Measurements from ENCODE around the gene GIMAP8. TPM values are rescaled to one million over a fixed set of nuclear protein-coding genes. Genes with fewer than 3 reads are reported as not detected.
"Not testable (repeated sequence)": the region's sequence is repeated elsewhere in the genome, so short reads cannot be mapped to it uniquely, and the experiment has no call there.

Gene GIMAP8
- total RNA-seq, 2 experiments from 2014 or later, result 2.9 to 3.8 TPM

GRCh38 chr7:150481186-150481920 lies 30.9 kb downstream of the GIMAP8 start:
- Mint-ChIP-seq H3K4me3 (peak overlapping the region; percentile 84), H3K4me1 (ENCODE audit: low read depth) (peaks cover 95% of the 10 kb centered on the region), H3K9me3 (peaks cover 3% of the 10 kb centered on the region), H3K27me3 (no peaks in the 10 kb centered on the region), H3K27ac (peak overlapping the region; percentile 97), H3K36me3 (ENCODE audit: low read depth) (peaks cover 41% of the 10 kb centered on the region)
- no peak for TF ChIP-seq CTCF (IDR thresholded peaks at IDR 0.05)
- H3K27ac ChIP-seq (ENCODE audit: low read depth in 1 of 2, low read length in 2 of 2), result peak overlapping the region; percentile 92 to 95
- peaks cover 76% of the 10 kb centered on the region for H3K4me1 ChIP-seq (ENCODE audit: insufficient read depth, low read length)
- ChIA-PET CTCF (interaction anchor here (0.6 to 1.7 kb wide), 14 partner anchors 16 to 274 kb away, joined by 3 to 9 read pairs (median 4); partner anchors contain the start of genes GIMAP7 and GIMAP8), POLR2A (interaction anchor here (0.7 to 10.4 kb wide), 39 partner anchors 8 to 537 kb away, joined by 3 to 312 read pairs (median 5); partner anchors contain the start of genes GIMAP1, GIMAP2, GIMAP4 and GIMAP6)
- peaks cover 0 to 8% of the 10 kb centered on the region in 2 experiments for H3K9me3 ChIP-seq (ENCODE audit: control insufficient read depth in 1 of 2, insufficient read depth in 1 of 2, low read length in 2 of 2)
- H3K27me3 ChIP-seq (ENCODE audit: control insufficient read depth in 1 of 2, insufficient read depth in 2 of 2, low read length in 2 of 2), result no peaks in the 10 kb centered on the region
- ATAC-seq (ENCODE audit: poor library complexity) (peak; percentile 59), DNase-seq (peak; percentile 36 to 90 (median 58))
- intact Hi-C loops (cut with DNase I, micrococcal nuclease), result loop anchor here (1.0 to 2.0 kb wide), 3 partner anchors 21 to 34 kb away; partner anchors contain the start of gene GIMAP7 (in 1 of the 2)
- H3K4me3 ChIP-seq (ENCODE audit: low read length), result peak overlapping the region; percentile 20
- peaks cover 25% of the 10 kb centered on the region for H3K36me3 ChIP-seq (ENCODE audit: insufficient read depth, low read length)

- Mint-ChIP-seq H3K4me1 (ENCODE audit: low read depth) (peaks cover 93% of the 10 kb centered on the region), H3K27ac (peak overlapping the region; percentile 97), H3K27me3 (no peaks in the 10 kb centered on the region), H3K36me3 (ENCODE audit: low read depth) (peaks cover 39% of the 10 kb centered on the region), H3K4me3 (peak overlapping the region; percentile 84), H3K9me3 (no peaks in the 10 kb centered on the region)
- Histone ChIP-seq H3K4me1 (ENCODE audit: insufficient read depth, low read length) (peaks cover 75% of the 10 kb centered on the region), H3K9me3 (ENCODE audit: control insufficient read depth in 1 of 2, insufficient read depth in 1 of 2, low read length in 2 of 2) (peaks cover 0 to 7% of the 10 kb centered on the region in 2 experiments), H3K27ac (ENCODE audit: low read depth in 1 of 2, low read length in 2 of 2) (peak overlapping the region; percentile 92 to 95), H3K27me3 (ENCODE audit: control insufficient read depth in 1 of 2, insufficient read depth in 2 of 2, low read length in 2 of 2) (no peaks in the 10 kb centered on the region), H3K4me3 (ENCODE audit: low read length) (peak overlapping the region; percentile 20), H3K36me3 (ENCODE audit: insufficient read depth, low read length) (peaks cover 20% of the 10 kb centered on the region)
- no peak for TF ChIP-seq CTCF (IDR thresholded peaks at IDR 0.05)
- no peak for DNase-seq
- ChIA-PET POLR2A (interaction anchor here (0.9 to 10.4 kb wide), 31 partner anchors 9 to 537 kb away, joined by 3 to 312 read pairs (median 7); partner anchors contain the start of genes GIMAP1, GIMAP2, GIMAP4 and GIMAP6), CTCF (interaction anchor here (0.7 to 1.7 kb wide), 11 partner anchors 15 to 273 kb away, joined by 3 to 9 read pairs (median 5); partner anchors contain the start of genes GIMAP7 and GIMAP8)
- no peak for ATAC-seq (ENCODE audit: poor library complexity)
- intact Hi-C loops (cut with DNase I, micrococcal nuclease), result loop anchor here (1.0 to 2.0 kb wide), 3 partner anchors 20 to 33 kb away; partner anchors contain the start of gene GIMAP7 (in 1 of the 2)
These were observed 31.5 kb downstream of the GIMAP8 start for GRCh38 chr7:150481922-150482321.

- peak in 1 of 14 experiments; percentile 42 for DNase-seq
- H3K27me3 Mint-ChIP-seq; H3K9me3 Mint-ChIP-seq; ATAC-seq (ENCODE audit: poor library complexity); H3K36me3 ChIP-seq (ENCODE audit: insufficient read depth, low read length); H3K27me3 ChIP-seq (ENCODE audit: control insufficient read depth in 1 of 2, insufficient read depth in 2 of 2, low read length in 2 of 2); H3K9me3 ChIP-seq (ENCODE audit: control insufficient read depth in 1 of 2, insufficient read depth in 1 of 2, low read length in 2 of 2); intact Hi-C loops (cut with DNase I, micrococcal nuclease): not testable (repeated sequence)
- H3K4me1 Mint-ChIP-seq (ENCODE audit: low read depth), result peaks cover 93% of the 10 kb centered on the region
- H3K36me3 Mint-ChIP-seq (ENCODE audit: low read depth), result peaks cover 39% of the 10 kb centered on the region
- peaks cover 60% of the 10 kb centered on the region for H3K4me1 ChIP-seq (ENCODE audit: insufficient read depth, low read length)
- peak overlapping the region; percentile 12 for H3K4me3 ChIP-seq (ENCODE audit: low read length)
- ChIA-PET POLR2A (interaction anchor here (0.9 to 10.4 kb wide), 20 partner anchors 17 to 272 kb away, joined by 3 to 312 read pairs (median 5); partner anchors contain the start of genes GIMAP1, GIMAP4, GIMAP6 and GIMAP7), CTCF (interaction anchor here (0.6 to 2.2 kb wide), 6 partner anchors 24 to 85 kb away, joined by 3 to 15 read pairs (median 4); partner anchors contain the start of gene GIMAP7)
- peak overlapping the region; percentile 97 for H3K27ac Mint-ChIP-seq
- H3K27ac ChIP-seq (ENCODE audit: low read depth in 1 of 2, low read length in 2 of 2), result peak overlapping the region; percentile 92 to 95
- H3K4me3 Mint-ChIP-seq, result peak overlapping the region; percentile 77
These were observed 33.1 kb downstream of the GIMAP8 start for GRCh38 chr7:150483514-150483913.

GRCh38 chr7:150484071-150484470 lies 33.6 kb downstream of the GIMAP8 start:
- H3K4me1 ChIP-seq (ENCODE audit: insufficient read depth, low read length), result peaks cover 57% of the 10 kb centered on the region
- intact Hi-C loops (cut with DNase I, micrococcal nuclease); H3K27me3 ChIP-seq (ENCODE audit: control insufficient read depth in 1 of 2, insufficient read depth in 2 of 2, low read length in 2 of 2); H3K9me3 Mint-ChIP-seq; H3K36me3 ChIP-seq (ENCODE audit: insufficient read depth, low read length); H3K27me3 Mint-ChIP-seq; H3K9me3 ChIP-seq (ENCODE audit: control insufficient read depth in 1 of 2, insufficient read depth in 1 of 2, low read length in 2 of 2): not testable (repeated sequence)
- peak; percentile 62 for ATAC-seq (ENCODE audit: poor library complexity)
- ChIA-PET CTCF (interaction anchor here (1.0 to 2.2 kb wide), 5 partner anchors 24 to 84 kb away, joined by 3 to 15 read pairs (median 4); partner anchors contain the start of gene GIMAP7), POLR2A (interaction anchor here (0.6 to 10.4 kb wide), 23 partner anchors 13 to 271 kb away, joined by 3 to 312 read pairs (median 5); partner anchors contain the start of genes GIMAP1, GIMAP2, GIMAP4 and GIMAP6)
- H3K27ac ChIP-seq (ENCODE audit: low read depth in 1 of 2, low read length in 2 of 2), result peak overlapping the region; percentile 92 to 95
- peak overlapping the region; percentile 97 for H3K27ac Mint-ChIP-seq
- peaks cover 93% of the 10 kb centered on the region for H3K4me1 Mint-ChIP-seq (ENCODE audit: low read depth)
- DNase-seq, result peak in 5 of 14 experiments; percentile 24 to 84 (median 74)
- H3K4me3 ChIP-seq (ENCODE audit: low read length), result peak overlapping the region; percentile 12
- peak overlapping the region; percentile 77 for H3K4me3 Mint-ChIP-seq
- H3K36me3 Mint-ChIP-seq (ENCODE audit: low read depth), result peaks cover 39% of the 10 kb centered on the region

Data from CD4-positive, alpha-beta T cell (primary cell).